Kidney (tissue), 14 donors: ENCODE results near the gene TNFRSF8. TPM values are rescaled to one million over a fixed set of nuclear protein-coding genes. Genes with fewer than 3 reads are reported as not detected.
A peak's percentile ranks its signal among the peaks of the same experiment; 100 is the strongest.

Source experiments
- DNase-seq, 5 donors: peaks; one replicate each; pipeline ENCODE4 v3.0.0-alpha.2; 2013 to 2020
- FAIRE-seq: peaks from 2 replicates; lab custom pipeline; 2012; peaks lifted over from hg19 to GRCh38; lab: Jason Lieb, UNC
- H3K27ac ChIP-seq, 2 donors: one replicate each; pipeline ENCODE4 v1.7.0; 2013; ENCODE audit warnings: low read depth in 2 of 2, low read length in 2 of 2, inconsistent platforms in 1 of 2
- H3K27me3 ChIP-seq: one replicate; pipeline ENCODE4 v1.7.1; 2013; ENCODE audit warnings: low read length, inconsistent platforms; ENCODE audit not compliant: control insufficient read depth, insufficient read depth
- H3K36me3 ChIP-seq, 3 donors: one replicate each; pipeline versions ENCODE4 v1.7.0 to v1.7.1; 2013; ENCODE audit warnings: low read length in 3 of 3, control low read depth in 1 of 3, inconsistent platforms in 1 of 3; ENCODE audit not compliant: insufficient read depth in 3 of 3, control insufficient read depth in 2 of 3
- H3K4me1 ChIP-seq, 3 donors: one replicate each; pipeline versions ENCODE4 v1.7.0 to v1.7.1; 2013; ENCODE audit warnings: low read length in 3 of 3, inconsistent platforms in 1 of 3, low read depth in 1 of 3; ENCODE audit not compliant: control insufficient read depth in 2 of 3, insufficient read depth in 2 of 3
- H3K4me3 ChIP-seq, 3 donors: one replicate each; pipeline versions ENCODE4 v1.7.0 to v1.8.1; 2013; ENCODE audit warnings: low read length in 3 of 3, control low read depth in 1 of 3, inconsistent platforms in 1 of 3
- H3K9ac ChIP-seq, 3 donors: one replicate each; pipeline versions ENCODE4 v1.7.0 to v1.7.1; 2013; ENCODE audit warnings: low read length in 3 of 3, control low read depth in 1 of 3, inconsistent platforms in 1 of 3
- H3K9me3 ChIP-seq, 3 donors: one replicate each; pipeline versions ENCODE4 v1.7.0 to v1.7.1; 2013; ENCODE audit warnings: low read length in 3 of 3, control low read depth in 1 of 3, inconsistent platforms in 1 of 3; ENCODE audit not compliant: control insufficient read depth in 2 of 3, insufficient read depth in 1 of 3
- CTCF ChIP-seq: IDR thresholded peaks from 3 replicates; pipeline ENCODE4 v1.5.1; 2012; ENCODE audit warnings: mild to moderate bottlenecking, moderate library complexity, borderline replicate concordance; ENCODE audit not compliant: insufficient read depth; ENCODE audit errors: extremely low read depth
- intact Hi-C: fragments of 100-400 bp; cut with DNase I; formaldehyde crosslinking; loops from one replicate; pipeline ENCODE4 v1.11.1; 2022
- polyA plus RNA-seq: library from polyadenylated mRNA; stranded (reverse); fragments of 350-450 nt; fragmentation: Illumina TruSeq; extraction: RNeasy Lipid Tissue Mini Kit (QIAGEN cat#74804); gene quantifications from one replicate; pipeline ENCODE4 v1.2.3, GENCODE V29; 2014; ENCODE audit warnings: low read depth, low replicate concordance; ENCODE audit not compliant: insufficient read depth
- total RNA-seq: library from RNA; stranded (reverse); fragmentation: NEBNext Ultra II Directional; extraction: Animal tissue kit (Norgen Biotek cat#: 25700); gene quantifications from one replicate; pipeline ENCODE4 v1.2.1, GENCODE V29; 2021
- donor health status: control.
- donor health status: control.
- donor health status: control.
- donor health status: control.
- donor health status: control.
- donor health status: DM: yes; HTN: yes; CAD: no.
- donor health status: Normal renal cell carcinoma (clear cell type).

The TNFRSF8 gene
- total and polyA plus RNA-seq, 2 donors from 2014 or later, result 0.94 to 0.97 TPM

DNA sequence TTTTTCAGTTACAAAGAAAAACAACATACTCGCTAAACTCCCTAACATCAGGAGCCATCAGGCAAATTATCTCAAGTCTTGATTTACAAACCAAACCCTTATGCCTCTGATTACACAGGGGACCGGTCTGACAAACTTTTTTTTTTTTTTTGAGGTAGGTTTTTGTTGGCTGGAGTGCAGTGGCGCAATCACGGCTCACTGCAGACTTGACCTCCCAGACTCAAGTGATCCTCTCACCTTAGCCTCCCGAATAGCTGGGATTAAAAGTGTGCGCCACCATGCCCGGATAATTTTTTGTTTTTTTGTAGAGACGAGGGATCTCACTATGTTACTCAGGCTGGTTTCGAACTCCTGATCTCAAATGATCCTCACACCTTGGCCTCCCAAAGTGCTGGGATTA, 47.6 kb upstream of the TNFRSF8 start:
- Histone ChIP-seq H3K9me3 (no peaks in the 10 kb centered on the region), H3K27ac (no peak overlapping the region), H3K4me3 (no peak overlapping the region), H3K27me3 (no peaks in the 10 kb centered on the region), H3K36me3 (peaks cover 0 to 22% (median 12%) of the 10 kb centered on the region in 3 donors), H3K4me1 (peaks cover 0 to 3% (median 0%) of the 10 kb centered on the region in 3 donors), H3K9ac (no peak overlapping the region)
- no peak for DNase-seq
- intact Hi-C loops, result no loop called here
- FAIRE-seq, result no peak
- TF ChIP-seq CTCF, result no peak

- no peak for FAIRE-seq
- DNase-seq, result peak in 1 of 5 donors; percentile 7
- no peak overlapping the region for H3K27ac ChIP-seq
- intact Hi-C loops, result no loop called here
- no peak overlapping the region for H3K4me3 ChIP-seq
- no peak overlapping the region for H3K9ac ChIP-seq
- H3K27me3 ChIP-seq, result no peaks in the 10 kb centered on the region
- H3K9me3 ChIP-seq, result no peaks in the 10 kb centered on the region
- peaks cover 0 to 3% (median 0%) of the 10 kb centered on the region in 3 donors for H3K4me1 ChIP-seq
- TF ChIP-seq CTCF, result no peak
- peaks cover 0 to 15% (median 12%) of the 10 kb centered on the region in 3 donors for H3K36me3 ChIP-seq
These were observed 46.9 kb upstream of the TNFRSF8 start for GRCh38 chr1:12016182-12016581.

DNA sequence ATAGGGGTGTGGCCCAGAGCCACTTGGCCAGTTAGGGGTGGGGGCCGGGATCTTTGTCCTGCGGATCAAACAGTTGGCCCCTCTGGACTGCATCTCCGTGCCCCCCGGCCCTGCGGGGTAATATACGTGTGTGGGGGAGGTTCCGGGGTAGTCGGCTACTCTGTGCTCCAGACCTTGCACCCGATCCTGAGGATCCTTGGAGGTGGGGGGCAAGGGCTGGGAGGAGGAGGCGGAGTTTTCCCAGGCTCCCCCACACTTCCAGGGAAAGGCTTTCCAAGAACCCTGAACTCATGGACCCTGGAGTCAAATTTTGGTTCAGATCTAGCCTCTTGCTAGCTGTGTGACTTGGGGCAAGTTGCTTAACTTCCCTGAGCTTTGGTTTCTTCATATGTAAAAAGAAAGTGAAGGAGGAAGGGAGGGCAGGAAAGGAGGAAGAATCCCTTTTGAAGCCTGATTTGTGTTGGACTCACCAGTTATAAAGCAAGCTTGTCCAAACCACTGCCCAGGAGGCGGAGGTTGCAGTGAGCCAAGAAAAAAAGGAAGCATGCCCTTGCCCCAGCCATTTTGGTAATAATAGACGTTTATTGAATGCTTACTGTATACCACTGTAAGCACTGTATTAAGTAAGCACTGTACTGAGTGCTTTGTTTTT, 43.1 kb upstream of the TNFRSF8 start:
- Histone ChIP-seq H3K36me3 (no peaks in the 10 kb centered on the region), H3K4me1 (no peaks in the 10 kb centered on the region), H3K9ac (peak overlapping the region; percentile 42 to 81 (median 56)), H3K9me3 (no peaks in the 10 kb centered on the region), H3K27ac (peak overlapping the region; percentile 57 to 63), H3K4me3 (peak overlapping the region; percentile 53 to 78 (median 56)), H3K27me3 (no peaks in the 10 kb centered on the region)
- FAIRE-seq, result no peak
- intact Hi-C loops, result no loop called here
- DNase-seq, result peak in 3 of 5 donors; percentile 35 to 43 (median 36)
- TF ChIP-seq CTCF, result no peak
